K562 (cell line): Measurements from ENCODE around the gene HOXB5. TPM values are rescaled to one million over a fixed set of nuclear protein-coding genes. Genes with fewer than 3 reads are reported as not detected.
A peak's percentile ranks its signal among the peaks of the same experiment; 100 is the strongest.

Experiments
- ATAC-seq: fragments of 200-7000 bp; cut with Tn5 transposase; 3 replicates; pipeline ENCODE4 v1.9.1; 2020; ENCODE audit warnings: moderate library complexity
- BruUV-seq: library from RNA; stranded (reverse); fragments of 400-500 nt; replicated peaks from 2 replicates; lab custom pipeline; 2021; lab: Mats Ljungman, UMichigan
- CTCF ChIA-PET: fragments of 300-600 bp; formaldehyde crosslinking; extraction: SDS; loops from one replicate; lab custom pipeline; 2021; ENCODE audit warnings: low intra/inter-chr PET ratio; lab: Yijun Ruan, JAX
- POLR2A ChIA-PET: fragments of 300-600, 350-650 bp; sonication (Branson Sonifier 250); formaldehyde crosslinking; extraction: SDS; loops from one replicate; lab custom pipeline; 2021; ENCODE audit warnings: antibody characterized with exemption, inconsistent platforms; lab: Yijun Ruan, JAX
- DNase-seq, 4 experiments: peaks; one replicate each; pipeline versions ENCODE4 v3.0.0 to v3.0.0-alpha.2; 2011 to 2018; ENCODE audit warnings: low spot score in 3 of 4, mixed read lengths in 3 of 4; ENCODE audit errors: extremely low read depth in 1 of 4
- FAIRE-seq: peaks from 2 replicates; lab custom pipeline; 2011; peaks lifted over from hg19 to GRCh38; lab: Jason Lieb, UNC
- H2AFZ ChIP-seq: 2 replicates; pipeline ENCODE4 v1.6.0; 2011; ENCODE audit warnings: low read depth, low read length, control low read depth, inconsistent platforms
- H3K27ac ChIP-seq: fragments of 200-600 bp; 3 replicates; pipeline ENCODE4 v1.8.0; 2011; ENCODE audit warnings: low read depth, mild to moderate bottlenecking, control low read depth, inconsistent platforms, low read length, moderate library complexity, mixed read lengths; ENCODE audit errors: extremely low read depth
- H3K27me3 ChIP-seq, 2 experiments: fragments of 300-600 bp in 1 of 2; 2 replicates in 1 of 2; 3 replicates in 1 of 2; pipeline versions ENCODE4 v1.6.0 to v1.8.0; 2011; ENCODE audit warnings: inconsistent platforms in 2 of 2, low read length in 2 of 2, mild to moderate bottlenecking in 1 of 2, mixed read lengths in 1 of 2, moderate library complexity in 1 of 2; ENCODE audit not compliant: control insufficient read depth in 2 of 2, insufficient read depth in 2 of 2
- H3K36me3 ChIP-seq: fragments of 300-600 bp; 3 replicates; pipeline ENCODE4 v1.8.0; 2011; ENCODE audit warnings: mild to moderate bottlenecking, low read length, inconsistent platforms; ENCODE audit not compliant: control insufficient read depth, insufficient read depth
- H3K4me1 ChIP-seq, 2 experiments: fragments of 200-600 bp in 1 of 2; replicated peaks in 1 of 2; 2 replicates in 1 of 2; 3 replicates in 1 of 2; pipeline versions ENCODE4 v1.5.1 to v1.8.0; 2011; ENCODE audit warnings: inconsistent platforms in 2 of 2, low read length in 2 of 2, mild to moderate bottlenecking in 1 of 2, mixed read lengths in 1 of 2, moderate library complexity in 1 of 2; ENCODE audit not compliant: control insufficient read depth in 2 of 2, insufficient read depth in 2 of 2
- H3K4me2 ChIP-seq: 2 replicates; pipeline ENCODE4 v1.6.1; 2011; ENCODE audit warnings: low read length, control low read depth, inconsistent platforms, mixed read lengths; ENCODE audit not compliant: insufficient read depth
- H3K4me3 ChIP-seq: fragments of 200-600 bp; sonication (generic), shearing (Covaris generic); 2 replicates; pipeline ENCODE4 v1.5.1; 2016; ENCODE audit warnings: control low read depth, inconsistent platforms
- H3K79me2 ChIP-seq: fragments of 200-600 bp; 3 replicates; pipeline ENCODE4 v1.8.0; 2011; ENCODE audit warnings: low read length, inconsistent platforms; ENCODE audit not compliant: control insufficient read depth, insufficient read depth
- H3K9ac ChIP-seq, 2 experiments: 2 replicates each; pipeline versions ENCODE4 v1.6.0 to v1.6.1; 2011; ENCODE audit warnings: low read depth in 2 of 2, low read length in 2 of 2, control low read depth in 1 of 2, inconsistent platforms in 1 of 2, mild to moderate bottlenecking in 1 of 2, mixed read lengths in 1 of 2; ENCODE audit not compliant: insufficient read depth in 1 of 2
- H3K9me1 ChIP-seq: one replicate; pipeline ENCODE4 v1.6.0; 2011; ENCODE audit warnings: inconsistent platforms, mild to moderate bottlenecking, low read length, moderate library complexity; ENCODE audit not compliant: control insufficient read depth, insufficient read depth
- H3K9me3 ChIP-seq: replicated peaks from 2 replicates; pipeline ENCODE4 v1.5.1; 2011; ENCODE audit warnings: low read depth, low read length, inconsistent platforms; ENCODE audit not compliant: control insufficient read depth, insufficient read depth
- H4K20me1 ChIP-seq: replicated peaks from 2 replicates; pipeline ENCODE4 v1.6.1; 2011; ENCODE audit warnings: low read length, inconsistent platforms, mixed read lengths; ENCODE audit not compliant: control insufficient read depth, insufficient read depth
- ARID2 ChIP-seq: fragments of 450-650 bp; IDR thresholded peaks from 2 replicates; pipeline ENCODE4 v1.6.1; 2017; ENCODE audit warnings: antibody characterized with exemption, mild to moderate bottlenecking
- EP300 ChIP-seq: IDR thresholded peaks from 2 replicates; pipeline ENCODE4 v1.6.1; 2012; ENCODE audit warnings: low read length, improper control_type of control experiment
- RB1 ChIP-seq: fragments of 450-650 bp; IDR thresholded peaks from 2 replicates; pipeline ENCODE4 v1.6.1; 2017; ENCODE audit warnings: low read depth, mild to moderate bottlenecking
- RERE ChIP-seq: sonication (generic); formaldehyde crosslinking; IDR thresholded peaks from 2 replicates; pipeline ENCODE4 v1.8.0; 2023; ENCODE audit warnings: missing genetic modification reagents, mild to moderate bottlenecking, borderline replicate concordance
- ZNF511 ChIP-seq: sonication (generic); formaldehyde crosslinking; IDR thresholded peaks from 2 replicates; pipeline ENCODE4 v1.8.0; 2022; ENCODE audit warnings: mild to moderate bottlenecking, missing genetic modification reagents
- WGBS: fragments of 100-300 bp; shearing (Covaris generic); methylation state at CpG from one replicate; pipeline ENCODE4 v1.1.6; 2016; ENCODE audit warnings: low coverage, mixed read lengths; ENCODE audit not compliant: insufficient coverage; ENCODE audit errors: missing lambda C conversion rate; 5-methylcytosine and 5-hydroxymethylcytosine counted together
- in situ Hi-C: fragments of 300-500 bp; cut with MboI; formaldehyde crosslinking; loops from 4 replicates; pipeline ENCODE4 v1.15.0; 2018; ENCODE audit warnings: inconsistent platforms, mixed read lengths
- intact Hi-C: fragments of 100-400 bp; cut with micrococcal nuclease; formaldehyde crosslinking; loops from 2 replicates; pipeline ENCODE4 v1.14.2; 2022
- polyA plus RNA-seq, 8 experiments: library from polyadenylated mRNA; depleted of rRNA in 4 of 8; stranded (reverse) in 5 of 8; unstranded in 3 of 8; fragments of >200 nt; fragmentation: Nextera tagmentation in 2 of 8; fragmentation: Illumina TruSeq in 1 of 8; extraction: Ambion mirVana in 2 of 8; extraction: Trizol in 1 of 8; gene quantifications; 2 replicates each; pipeline versions ENCODE4 v1.2.1 to v1.2.3, GENCODE V29; 2011 to 2014; ENCODE audit warnings: inconsistent platforms in 1 of 8, missing spikeins in 1 of 8
- total RNA-seq, 7 experiments: library from RNA; depleted of rRNA in 6 of 7; stranded (reverse); fragments of >200 nt in 6 of 7; fragmentation: Illumina TruSeq in 2 of 7; extraction: Trizol in 2 of 7; gene quantifications; 2 replicates each; pipeline versions ENCODE4 v1.2.1 to v1.2.3, GENCODE V29; 2011 to 2021; ENCODE audit warnings: low replicate concordance in 1 of 7

Gene HOXB5
- total and polyA plus RNA-seq, 9 of the 15 experiments (the other 6 are each of a cell fraction or from before 2014, with no cell fraction given): 0.24 to 2.7 (median 0.65) TPM

- intact Hi-C loops: no loop called here
- FAIRE-seq: no peak
- Histone ChIP-seq H3K27ac (peak overlapping the region; percentile 99; the same call in 1 of the 3 replicates), H3K27me3 (no peaks in the 10 kb centered on the region), H3K9me3 (no peaks in the 10 kb centered on the region), H3K9me1 (no peaks in the 10 kb centered on the region), H2AFZ (no peak overlapping the region), H3K9ac (peak overlapping the region; percentile 87 to 100; a peak in 3 of 4 replicates), H3K36me3 (peaks cover 51% of the 10 kb centered on the region), H3K4me1 (peaks cover 50 to 67% of the 10 kb centered on the region in 2 experiments), H3K79me2 (peaks cover 90% of the 10 kb centered on the region), H3K4me2 (peak overlapping the region; percentile 65), H4K20me1 (peaks cover 51% of the 10 kb centered on the region), H3K4me3 (peak overlapping the region; percentile 97)
- TF ChIP-seq ZNF511: 0 out of 2 replicates have a peak, but pooled peaks have one; percentile 17
- 0 out of 2 replicates have a peak, but pooled peaks have one; percentile 7 for TF ChIP-seq RERE
- TF ChIP-seq EP300: no peak
- no peak for TF ChIP-seq ARID2
- TF ChIP-seq RB1: no peak
- in situ Hi-C loops: loop anchor here (10.0 kb wide), 1 partner anchor 588 kb away; the partner anchor contains the start of gene COPZ2
- ChIA-PET CTCF (no interaction called here), POLR2A (interaction anchor here (0.6 to 3.3 kb wide), 12 partner anchors 9 to 515 kb away, joined by 3 to 21 read pairs (median 4); partner anchors contain the start of gene SNX11)
- no peak for ATAC-seq
- BruUV-seq: no TSS peak
- 64% methylated on average over 11 of the region's 11 CpGs for WGBS
- DNase-seq: no peak
These were observed 29.3 kb upstream of the HOXB5 start for GRCh38 chr17:48622857-48623256.
